GM19328 (cell line): ENCODE data around the gene LRRTM2.
"Not testable (repeated sequence)": the region's sequence is repeated elsewhere in the genome, so short reads cannot be mapped to it uniquely, and the experiment has no call there.

Experiments used
- ATAC-seq: cut with Tn5 transposase; IDR thresholded peaks from one replicate; pipeline ENCODE4 v1.9.1; 2021; ENCODE audit warnings: mild to moderate bottlenecking, moderate library complexity; ENCODE audit not compliant: unreplicated experiment

The LRRTM2 gene, protein sequence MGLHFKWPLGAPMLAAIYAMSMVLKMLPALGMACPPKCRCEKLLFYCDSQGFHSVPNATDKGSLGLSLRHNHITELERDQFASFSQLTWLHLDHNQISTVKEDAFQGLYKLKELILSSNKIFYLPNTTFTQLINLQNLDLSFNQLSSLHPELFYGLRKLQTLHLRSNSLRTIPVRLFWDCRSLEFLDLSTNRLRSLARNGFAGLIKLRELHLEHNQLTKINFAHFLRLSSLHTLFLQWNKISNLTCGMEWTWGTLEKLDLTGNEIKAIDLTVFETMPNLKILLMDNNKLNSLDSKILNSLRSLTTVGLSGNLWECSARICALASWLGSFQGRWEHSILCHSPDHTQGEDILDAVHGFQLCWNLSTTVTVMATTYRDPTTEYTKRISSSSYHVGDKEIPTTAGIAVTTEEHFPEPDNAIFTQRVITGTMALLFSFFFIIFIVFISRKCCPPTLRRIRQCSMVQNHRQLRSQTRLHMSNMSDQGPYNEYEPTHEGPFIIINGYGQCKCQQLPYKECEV

DNA sequence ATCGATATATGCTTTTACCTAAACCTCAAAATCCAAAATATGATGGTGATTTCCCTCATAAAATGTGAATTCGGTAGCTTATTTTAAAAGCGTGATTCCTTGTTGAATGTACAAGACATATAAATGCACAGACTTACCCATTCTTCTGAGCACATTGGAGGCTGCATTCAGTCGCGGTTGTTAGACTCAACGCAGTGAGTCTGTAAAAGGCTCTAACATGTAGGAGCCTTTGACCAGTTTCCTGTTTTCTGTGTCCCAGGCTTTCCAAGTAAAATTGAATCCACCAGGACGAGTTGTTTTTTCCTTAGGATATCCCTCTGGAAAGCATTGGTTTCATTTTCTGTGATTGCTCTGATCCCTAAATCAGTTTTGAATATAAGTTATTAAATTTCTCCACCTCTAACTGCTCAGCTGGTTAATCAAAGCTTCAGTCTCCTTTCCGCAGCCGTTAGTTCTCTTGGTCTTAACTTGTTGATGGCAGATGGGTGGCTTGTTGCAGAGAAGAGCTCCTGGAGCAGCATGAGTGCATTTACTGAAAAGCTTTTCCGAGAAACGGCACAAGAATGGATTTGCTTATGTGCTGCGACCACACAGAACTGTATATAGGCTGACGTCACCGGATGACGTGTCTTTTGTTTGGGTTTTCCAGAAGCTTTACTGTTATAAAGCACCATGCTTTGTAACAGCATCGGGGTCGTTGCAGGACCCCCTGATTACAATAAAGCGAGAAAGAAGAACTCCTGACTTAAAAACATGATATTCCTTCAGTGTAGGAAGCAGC is at the start of gene LRRTM2:
Gene LRRTM2, minus strand, starts transcription at position 565 of the 781 bp plus-strand sequence. Its CDS starts 424 bp downstream, at position 141.
- ATAC-seq = no peak

DNA sequence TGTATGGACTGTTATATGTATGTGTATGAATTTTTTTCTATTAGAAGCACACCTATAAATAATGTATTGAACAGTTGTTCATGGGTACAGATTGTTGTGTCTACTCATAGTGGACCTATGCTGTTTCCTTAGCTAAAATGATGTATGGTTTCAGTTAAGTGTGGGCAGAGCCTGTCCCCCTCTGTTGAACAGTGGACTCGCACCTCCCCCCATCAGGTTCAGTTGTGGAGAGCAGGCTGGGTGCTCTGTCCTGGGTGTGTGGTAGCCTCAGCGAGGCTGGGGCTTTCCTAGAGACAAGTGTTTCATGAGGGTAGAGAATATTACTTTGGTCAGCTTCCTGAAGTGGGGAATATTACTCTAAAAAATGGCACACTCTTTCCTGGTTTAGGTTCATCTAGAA is 47.4 kb upstream of the LRRTM2 start:
- no peak for ATAC-seq

DNA sequence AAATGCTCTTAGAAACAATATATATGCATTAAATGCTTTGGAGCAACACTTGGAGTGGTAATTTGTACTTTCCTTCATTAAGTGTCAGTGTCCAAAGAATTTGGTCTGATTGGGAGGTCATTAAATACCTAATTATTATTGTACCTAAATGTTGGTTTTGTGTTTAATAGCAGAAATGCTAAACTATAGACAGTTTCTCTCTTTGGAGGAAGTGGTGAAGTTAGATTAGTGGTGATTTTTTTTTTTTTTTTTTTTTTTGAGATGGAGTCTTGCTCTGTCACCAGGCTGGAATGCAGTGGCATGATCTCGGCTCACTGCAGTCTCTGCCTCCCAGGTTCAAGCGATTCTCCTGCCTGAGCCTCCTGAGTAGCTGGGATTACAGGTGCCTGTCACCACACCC is 46.2 kb upstream of the LRRTM2 start:
- not testable (repeated sequence) for ATAC-seq

DNA sequence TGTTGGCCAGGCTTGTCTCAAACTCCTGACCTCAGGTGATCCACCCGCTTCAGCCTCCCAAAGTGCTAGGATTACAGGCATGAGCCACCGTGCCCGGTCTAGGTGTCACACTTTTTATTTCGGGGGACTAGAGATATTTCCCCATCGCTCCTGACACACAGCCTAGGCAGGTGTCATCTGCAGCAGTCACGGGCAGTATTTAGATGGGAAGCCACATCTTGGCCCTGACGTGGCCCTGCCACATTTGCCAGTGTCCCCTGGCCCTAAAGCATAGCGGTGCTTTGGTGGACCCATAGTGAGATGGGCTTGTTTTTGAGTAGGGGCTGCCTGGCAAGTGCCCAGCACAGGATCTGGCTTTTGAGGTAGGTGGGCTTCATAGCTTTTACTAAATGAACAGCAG is 45.0 kb upstream of the LRRTM2 start:
- no peak for ATAC-seq

DNA sequence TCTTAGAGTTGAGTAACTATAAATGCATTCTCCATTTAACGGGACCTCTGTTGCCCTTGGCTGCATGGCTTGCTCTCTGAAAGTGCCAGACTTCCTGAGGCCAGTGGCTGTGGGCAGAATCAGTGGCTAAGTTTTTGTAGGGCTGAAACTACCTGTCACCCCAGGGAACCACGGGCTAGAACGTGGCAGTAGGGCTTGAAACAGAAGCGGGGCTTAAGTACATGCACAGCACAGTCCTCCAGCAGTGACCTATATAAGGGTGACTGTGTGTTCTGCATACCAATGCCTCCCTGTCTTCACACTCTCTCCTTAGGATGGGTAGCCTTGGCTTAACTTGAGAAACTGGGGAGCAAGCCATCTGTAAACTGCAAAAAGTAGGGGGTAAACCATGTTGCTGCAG is 43.6 kb upstream of the LRRTM2 start:
- no peak for ATAC-seq

DNA sequence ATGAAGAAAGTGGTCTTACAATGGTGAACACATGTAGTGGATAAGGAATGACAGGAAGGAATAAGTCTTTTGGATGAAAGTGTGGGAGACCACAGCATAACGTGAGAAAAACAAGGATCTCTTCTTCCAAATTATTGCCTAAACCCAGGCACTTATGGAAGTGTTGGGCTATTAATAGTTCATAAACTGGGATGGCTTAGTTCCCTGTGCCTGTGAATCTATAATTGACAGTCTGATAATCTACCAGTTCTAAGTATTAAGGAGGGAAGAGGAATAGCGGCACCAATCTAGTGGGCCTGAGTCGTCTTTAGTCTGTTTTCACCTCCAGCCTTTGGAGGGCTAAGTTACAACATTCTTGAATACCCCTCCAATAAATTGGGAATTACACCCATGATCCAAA is 39.2 kb upstream of the LRRTM2 start:
- ATAC-seq = no peak

DNA sequence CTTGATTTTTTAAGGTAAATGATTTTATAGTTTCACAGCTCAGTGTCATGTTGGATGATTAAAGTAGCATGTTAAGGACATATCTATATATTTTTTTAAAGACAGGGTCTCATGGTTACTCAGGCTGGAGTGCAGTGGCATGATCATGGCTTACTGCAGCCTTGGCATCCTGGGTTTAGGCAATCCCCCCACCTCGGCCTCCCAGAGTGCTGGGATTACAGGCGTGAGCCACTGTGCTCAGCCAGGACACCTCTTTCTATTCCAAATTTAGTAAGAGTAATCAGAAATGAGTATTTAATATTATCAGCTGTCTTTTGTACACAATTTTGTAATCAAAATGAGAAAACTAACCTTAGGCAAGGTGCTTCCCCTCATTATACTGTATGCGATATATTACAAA is 38.6 kb upstream of the LRRTM2 start:
- ATAC-seq = no peak

DNA sequence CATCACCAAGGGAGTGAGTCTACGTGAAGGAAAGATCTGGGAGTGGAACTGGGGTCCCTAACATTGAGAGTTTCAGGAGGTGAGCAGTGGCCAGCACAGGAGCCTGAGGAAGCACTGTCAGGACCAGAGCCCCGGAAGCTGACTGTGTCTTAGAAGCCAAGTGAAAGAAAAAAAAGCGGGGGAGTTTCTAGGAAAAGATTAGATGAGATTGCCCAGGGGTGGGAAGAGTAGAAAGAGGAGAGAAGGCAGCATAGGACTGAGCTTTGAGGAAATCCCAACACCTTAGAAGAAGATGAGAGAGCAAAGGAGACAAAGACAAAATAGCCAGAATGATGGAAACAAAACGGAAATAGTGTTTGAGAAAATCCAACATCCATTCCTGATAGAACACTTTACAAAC is 37.0 kb upstream of the LRRTM2 start:
- ATAC-seq = no peak

DNA sequence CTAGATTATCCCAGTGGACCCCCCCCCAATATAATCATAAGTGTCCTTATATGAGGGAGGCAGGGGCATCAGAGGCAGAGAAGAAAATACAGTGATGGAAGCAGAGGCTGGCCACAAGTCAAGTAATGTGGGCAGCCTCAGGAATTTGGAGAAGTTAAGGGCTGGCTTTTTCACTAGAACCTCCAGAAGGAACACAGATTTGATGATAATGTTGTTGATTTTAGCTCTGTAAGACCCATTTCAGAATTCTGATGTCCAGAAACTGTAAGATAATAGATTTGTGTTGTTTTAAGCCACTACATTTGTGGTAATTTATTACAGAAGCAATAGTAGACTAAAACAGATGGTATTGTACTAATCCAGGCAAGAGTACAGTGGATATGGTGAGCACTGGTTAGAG is 36.3 kb upstream of the LRRTM2 start:
- no peak for ATAC-seq

DNA sequence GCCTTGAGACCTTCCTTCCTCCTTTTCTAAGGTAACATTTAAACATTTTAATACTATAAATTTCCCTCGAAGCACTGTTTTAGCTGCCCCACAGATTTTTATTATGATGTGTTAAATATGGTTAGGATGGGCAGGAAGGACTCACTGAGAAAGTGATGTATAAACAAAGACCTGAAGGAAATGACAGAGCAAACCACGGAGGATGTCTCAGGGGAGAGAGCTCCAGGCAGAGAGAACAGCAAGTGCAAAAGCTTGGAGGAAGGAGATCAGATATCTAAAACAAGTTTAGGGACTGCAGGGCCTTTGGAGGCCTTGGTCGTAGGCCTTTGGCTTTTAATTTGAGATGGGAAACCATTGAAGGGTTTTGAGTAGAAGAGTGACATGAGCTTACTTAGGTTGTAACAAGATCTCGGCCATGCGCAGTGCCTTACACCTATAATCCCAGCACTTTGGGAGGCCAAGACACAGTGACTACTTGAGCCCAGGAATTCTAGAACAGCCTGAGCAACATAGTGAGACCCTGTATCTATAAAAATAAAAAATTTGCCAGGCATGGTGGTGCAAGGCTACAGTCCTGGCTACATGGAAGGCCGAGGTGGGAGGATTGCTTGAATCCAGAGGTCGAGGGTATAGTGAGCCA is 35.5 kb upstream of the LRRTM2 start:
- ATAC-seq = no peak

DNA sequence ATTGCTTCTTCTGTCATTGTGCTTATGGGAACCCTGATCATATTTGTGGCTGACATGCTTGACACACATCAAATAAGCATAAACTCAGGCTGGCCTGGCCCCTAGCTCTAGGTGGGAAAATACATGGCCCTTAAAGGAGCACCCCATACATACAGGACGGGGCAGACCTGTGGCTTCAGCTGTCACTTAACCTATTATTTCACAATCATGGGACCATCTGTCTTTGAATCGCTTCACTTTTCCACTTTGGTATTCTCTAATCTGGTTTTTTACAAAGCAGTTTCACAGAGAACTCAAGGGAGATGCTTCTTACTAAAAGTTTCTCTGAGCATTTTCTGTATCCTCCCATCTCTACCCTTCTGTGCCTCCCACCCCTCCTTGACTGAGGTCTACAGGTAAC is 34.6 kb upstream of the LRRTM2 start:
- ATAC-seq = no peak

DNA sequence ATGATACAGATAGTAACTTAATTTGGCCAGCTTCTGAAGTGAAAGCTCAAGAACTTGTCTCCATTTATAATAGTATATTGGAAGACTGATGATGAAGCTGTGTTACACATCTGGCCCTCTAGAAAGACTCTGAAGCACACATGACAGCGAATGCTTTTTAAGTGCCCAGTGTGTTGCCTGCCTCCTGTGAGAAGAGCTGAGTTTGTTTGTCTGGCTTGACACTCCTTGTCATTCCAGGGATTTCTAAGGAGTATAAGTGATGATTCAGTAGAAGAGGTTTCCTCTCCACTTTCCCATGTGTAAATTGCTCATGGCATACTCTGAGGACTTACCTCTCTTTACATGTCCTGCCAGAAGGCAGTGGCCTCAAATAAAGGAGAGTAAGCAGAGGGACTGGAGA is 30.4 kb upstream of the LRRTM2 start:
- no peak for ATAC-seq

DNA sequence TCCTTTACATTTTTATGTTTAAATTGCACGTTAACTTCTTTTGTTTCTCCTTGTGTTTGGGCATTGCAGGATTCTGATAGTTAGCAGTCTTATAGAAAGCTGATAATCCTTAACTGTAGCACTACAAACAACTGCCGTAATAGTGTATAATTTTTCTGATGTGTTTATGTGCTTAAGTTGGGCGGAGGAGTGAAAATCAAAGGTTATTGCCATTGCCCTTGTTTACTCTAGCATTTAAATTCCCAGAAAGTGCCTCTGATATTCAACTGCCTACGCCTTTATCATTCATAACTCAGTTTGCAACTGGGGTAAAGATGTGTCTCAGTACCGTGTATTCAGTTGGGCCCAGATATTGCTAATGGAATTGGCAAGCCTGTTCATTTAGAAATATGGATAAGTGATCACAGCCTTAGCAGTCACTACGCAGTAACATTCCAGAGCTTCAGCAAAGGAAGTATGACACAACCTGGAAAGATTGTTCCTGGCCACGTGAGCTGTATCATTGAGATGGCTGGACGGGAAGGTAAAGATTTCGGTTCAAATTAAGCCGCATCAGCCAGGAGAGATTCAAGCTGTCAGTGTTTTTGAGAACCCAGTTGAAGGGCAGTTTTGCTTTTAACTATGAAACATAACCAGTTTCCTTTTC is 28.1 kb upstream of the LRRTM2 start:
- ATAC-seq = no peak

DNA sequence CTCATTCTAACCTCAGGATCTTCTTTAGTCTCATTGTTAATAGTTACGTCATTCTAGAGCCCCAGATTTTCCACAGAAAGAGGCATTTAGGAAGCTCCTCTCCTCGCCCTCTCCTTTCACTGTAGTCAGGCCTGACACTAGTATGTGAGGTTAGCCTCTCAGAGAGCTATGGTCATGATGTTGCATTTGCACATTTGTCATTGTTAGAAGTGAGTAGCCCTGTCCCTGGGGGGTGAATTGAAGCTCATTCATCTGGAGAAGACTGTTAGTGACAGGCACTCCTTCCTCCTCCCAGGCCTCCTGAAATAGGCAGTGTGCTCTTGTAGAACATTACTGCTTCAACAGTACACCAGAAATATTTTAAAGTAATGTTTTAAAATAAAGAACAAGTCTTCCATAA is 26.6 kb upstream of the LRRTM2 start:
- ATAC-seq = no peak

DNA sequence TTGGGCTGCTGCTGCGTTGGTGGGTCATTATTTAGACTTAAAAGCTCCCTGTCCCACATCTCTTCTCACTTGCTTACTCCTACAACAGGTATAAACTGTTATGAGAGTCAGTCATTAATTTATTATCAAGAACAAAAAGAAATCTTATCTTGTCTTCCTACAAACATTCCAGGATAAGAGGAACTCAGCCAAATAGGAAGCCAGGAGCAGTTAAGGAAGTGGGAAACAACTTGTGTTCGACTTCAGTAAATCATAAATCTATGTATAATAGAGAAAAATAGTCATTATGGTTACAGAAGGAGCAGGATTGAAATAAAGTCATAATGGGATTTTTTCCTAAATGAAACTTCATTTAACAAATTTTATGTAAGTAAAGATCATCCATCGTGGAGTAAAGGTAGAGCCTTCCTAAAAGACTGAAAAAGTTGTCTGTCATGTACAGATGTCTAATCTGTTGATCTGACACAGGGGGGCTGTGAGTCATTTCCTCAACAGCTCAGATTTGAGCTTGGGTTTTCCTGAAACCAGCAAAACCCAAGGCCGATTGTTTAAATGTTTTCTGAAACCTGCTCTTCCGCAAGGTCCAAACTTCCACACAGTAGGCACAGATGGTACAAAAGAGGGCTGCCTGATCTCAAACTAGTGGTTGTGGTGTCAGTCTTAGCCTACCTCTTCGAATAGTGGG is 25.3 kb upstream of the LRRTM2 start:
- no peak for ATAC-seq

DNA sequence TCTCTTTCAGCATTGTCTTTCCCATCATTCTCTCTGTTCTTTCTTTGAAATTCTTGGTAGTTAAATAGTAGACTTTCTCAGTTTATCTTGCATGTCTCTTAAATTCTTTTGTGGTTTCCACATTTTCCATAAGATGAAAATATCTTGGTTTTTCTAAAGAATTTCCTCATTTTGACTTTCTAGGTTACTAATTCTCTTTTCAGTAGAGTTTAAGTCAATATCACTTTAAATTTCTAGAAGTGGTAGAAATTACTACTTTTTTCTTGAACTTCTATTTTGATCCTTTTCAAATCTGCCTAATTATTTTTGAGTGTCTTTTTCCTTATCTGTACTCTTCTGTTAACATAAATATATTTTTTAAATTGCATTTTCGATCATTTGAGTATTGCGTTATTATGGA is 23.6 kb upstream of the LRRTM2 start:
- no peak for ATAC-seq

DNA sequence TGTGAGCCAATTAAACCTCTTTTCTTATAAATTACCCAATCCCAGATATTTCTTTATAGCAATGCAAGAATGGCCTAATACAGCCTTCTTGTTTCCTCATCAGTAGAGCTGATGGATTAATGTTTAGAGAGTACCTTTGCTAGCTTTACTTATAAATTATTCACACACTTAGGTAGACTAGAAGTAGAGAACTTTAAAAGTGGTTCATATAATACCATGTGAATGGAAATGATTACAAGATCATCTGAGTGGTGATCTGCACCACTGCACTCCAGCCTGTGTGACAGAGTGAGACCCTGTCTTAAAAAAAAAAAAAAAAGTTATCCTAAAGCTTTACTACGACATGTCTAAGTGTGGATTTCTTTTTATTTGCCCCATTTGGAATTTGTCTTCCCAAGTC is 23.2 kb upstream of the LRRTM2 start:
- ATAC-seq = no peak

DNA sequence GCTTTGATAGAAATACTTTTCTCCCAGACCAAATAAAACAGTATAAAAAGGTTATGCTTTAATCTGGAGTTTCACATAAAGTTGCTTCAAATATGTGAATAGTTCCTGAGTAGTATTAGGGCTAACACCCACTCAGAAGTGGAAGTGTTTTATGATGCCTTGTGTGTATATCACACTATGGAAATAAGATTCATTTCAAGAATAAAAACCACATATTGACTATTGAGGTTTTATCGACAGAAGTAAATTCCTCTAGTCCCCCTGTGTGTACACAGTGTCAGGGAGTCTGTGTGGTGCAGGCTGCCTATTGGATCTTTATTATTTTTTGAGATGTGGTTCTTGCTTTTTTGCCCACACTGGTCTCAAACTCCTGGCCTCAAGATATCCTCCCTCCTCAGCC is 20.8 kb upstream of the LRRTM2 start:
- ATAC-seq = no peak

DNA sequence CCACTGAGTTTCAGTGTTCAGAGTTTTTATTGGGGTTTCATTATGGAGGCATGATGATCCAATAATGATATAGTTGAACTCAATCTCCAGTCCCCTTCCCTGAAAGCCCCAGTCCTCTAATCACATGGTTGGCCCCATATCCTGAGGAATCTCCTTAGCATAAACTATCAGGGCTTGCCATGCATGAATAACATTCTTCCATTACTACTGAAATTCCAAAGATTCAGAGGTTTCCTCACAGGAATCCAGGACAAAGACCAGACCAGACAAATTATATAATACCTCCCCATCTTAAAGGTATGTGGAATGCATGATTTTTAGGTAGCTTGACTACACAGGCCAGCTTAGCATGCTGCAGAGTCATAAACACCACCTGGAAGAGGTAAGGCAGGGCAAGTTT is 15.5 kb upstream of the LRRTM2 start:
- ATAC-seq = no peak

DNA sequence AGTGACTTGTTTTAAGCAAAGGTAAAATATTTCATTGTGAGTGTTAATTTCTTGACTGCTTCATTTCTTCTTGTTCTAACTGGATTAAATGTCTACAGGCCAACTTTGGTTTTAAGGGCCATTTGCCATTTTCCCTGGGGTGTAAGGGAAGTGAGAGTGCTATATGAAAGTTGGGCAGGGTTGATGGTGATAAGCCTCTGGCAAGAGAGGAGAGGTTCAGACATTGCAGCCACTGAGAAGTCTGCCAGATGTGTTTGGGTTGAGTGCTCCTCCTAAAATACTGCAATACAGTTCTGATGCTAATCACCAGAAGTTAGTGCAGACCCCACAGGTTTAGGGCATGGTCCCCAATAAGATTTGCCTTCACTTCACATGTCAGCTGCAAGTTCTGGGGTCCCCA is 14.9 kb upstream of the LRRTM2 start:
- ATAC-seq = no peak

DNA sequence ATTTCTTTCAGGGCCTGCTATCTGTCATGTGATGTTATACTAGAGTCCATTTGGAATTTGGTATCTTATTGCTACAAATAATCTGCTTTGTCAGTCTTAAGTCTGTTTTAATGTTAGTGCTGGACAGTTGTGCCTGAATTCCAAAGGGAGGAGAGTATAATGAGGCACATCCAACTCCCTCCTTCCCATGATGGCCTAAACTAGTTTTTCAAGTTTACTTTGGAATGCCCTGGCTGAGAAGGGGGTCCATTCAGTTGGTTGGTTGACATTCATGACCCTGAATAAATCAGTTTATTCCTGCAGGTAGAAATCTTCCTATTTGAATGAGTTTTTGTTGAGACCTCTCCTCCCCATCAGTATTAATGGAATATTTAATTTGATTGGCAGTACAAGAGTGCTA is 9.4 kb upstream of the LRRTM2 start:
- no peak for ATAC-seq
